OCI-M1 (cell line): ENCODE data around the gene ABCC1.
A peak's percentile ranks its signal among the peaks of the same experiment; 100 is the strongest.

Experiments
- DNase-seq: peaks from one replicate; lab custom pipeline; 2025; lab: John Stamatoyannopoulos, UW

The ABCC1 gene

GRCh38 chr16:16021020-16021419 lies 71.6 kb downstream of the ABCC1 start:
- DNase-seq, result peak; percentile 56

- DNase-seq, result no peak
Observed at GRCh38 chr16:16021646-16021987, 72.2 kb downstream of the ABCC1 start.

DNA sequence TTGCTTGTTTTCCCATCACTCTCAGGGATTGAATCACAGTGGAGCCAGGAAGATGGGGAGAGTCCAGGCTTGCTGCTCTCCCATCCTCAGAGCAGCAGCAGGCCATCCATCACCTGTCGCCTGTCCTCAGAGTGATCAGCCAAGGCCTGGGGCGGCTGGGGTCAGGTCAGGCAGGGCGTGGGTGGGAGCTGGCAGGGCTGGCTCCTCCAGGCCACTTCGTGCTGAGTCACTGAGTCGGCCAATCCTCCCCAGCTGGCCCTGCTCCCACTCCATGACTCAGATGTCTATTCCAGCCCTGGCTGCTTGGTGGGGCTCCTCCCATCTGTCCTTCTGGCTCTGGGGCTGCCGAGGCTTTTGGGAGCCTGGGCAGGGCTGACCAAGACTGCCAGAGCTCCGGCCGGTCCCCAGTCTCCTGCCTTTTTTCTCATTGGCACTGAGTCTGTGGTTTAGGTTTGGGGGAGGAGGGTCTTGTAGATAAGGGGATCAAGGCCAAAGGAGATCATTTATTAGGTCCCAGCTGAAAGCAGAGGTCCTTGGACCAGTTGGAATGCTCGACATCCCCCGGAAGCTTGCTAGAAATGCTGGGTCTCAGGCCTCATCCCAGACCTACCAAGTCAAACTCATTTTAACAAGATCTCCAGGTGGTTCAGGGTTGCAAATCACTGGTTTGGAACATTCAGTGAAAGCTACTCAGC lies 72.7 kb downstream of the ABCC1 start:
- DNase-seq, result peak; percentile 95

- peak; percentile 79 for DNase-seq
Observed at GRCh38 chr16:16022683-16023064, 73.3 kb downstream of the ABCC1 start.

DNA sequence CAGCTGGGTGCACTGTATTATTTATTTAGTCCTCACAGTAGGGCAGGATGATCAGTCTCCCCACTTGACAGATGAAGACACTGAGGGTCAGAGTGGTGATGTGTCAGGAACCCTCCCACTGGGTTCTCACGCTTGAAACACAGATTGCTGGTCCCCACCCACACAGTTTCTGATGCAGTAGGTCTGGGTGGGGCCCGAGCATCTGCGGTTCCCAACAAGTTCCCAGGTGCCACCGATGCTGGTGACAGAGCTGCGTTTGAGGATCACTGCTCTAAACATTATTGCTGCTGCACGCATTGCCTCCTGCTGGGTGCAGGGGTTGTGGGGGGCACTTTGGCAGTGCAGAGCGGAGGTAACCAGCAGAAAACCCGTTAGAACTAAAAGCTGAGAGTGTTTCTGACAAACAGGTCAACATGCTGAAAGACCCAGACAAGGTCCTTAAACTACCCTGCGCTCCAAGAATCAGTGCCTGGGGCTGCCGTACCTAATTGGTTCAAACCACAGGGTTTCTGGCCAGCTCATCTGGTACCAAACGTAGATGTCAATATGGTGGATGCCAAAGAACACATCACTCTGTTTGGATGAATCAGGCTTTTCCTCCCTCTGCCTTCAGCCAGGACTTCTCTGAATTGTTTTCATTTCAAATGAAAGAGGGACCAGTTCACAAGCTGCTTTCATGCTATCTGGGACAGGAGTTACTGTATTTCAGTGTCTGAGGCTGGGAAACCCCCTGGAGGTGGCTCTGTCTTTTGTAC lies 76.0 kb downstream of the ABCC1 start:
- DNase-seq, result no peak

DNA sequence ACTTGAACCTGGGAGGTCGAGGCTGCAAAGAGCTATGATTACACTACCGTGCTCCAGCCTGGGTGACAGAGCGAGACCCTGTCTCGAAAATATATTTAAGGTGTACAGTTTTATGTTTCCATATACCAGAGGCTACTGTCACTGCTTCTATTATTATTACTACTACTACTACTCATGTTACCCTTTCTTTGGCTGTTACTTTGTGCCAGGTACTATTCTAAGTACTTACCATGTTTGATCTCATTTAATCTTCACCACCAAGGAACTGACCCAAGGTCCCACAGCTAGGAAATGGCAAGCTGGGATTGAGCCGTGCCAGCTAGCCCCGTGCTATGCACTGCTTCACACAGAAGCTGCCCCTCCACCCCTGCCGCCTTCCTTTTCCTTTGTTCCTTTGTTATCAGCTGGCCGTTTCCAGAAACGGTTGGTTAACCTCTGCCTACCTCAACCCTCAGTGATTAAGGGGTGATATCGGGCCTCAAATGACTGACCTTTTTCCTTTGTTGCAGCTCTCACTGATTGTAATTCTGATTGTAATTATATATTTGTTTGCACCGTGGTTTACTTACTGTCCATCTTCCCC lies 78.4 kb downstream of the ABCC1 start:
- DNase-seq, result no peak

- DNase-seq, result no peak
Observed at GRCh38 chr16:16028311-16028999, 79.0 kb downstream of the ABCC1 start.

- DNase-seq, result no peak
Observed at GRCh38 chr16:16029431-16030011, 80.1 kb downstream of the ABCC1 start.

- no peak for DNase-seq
Observed at GRCh38 chr16:16030449-16030848, 81.0 kb downstream of the ABCC1 start.

DNA sequence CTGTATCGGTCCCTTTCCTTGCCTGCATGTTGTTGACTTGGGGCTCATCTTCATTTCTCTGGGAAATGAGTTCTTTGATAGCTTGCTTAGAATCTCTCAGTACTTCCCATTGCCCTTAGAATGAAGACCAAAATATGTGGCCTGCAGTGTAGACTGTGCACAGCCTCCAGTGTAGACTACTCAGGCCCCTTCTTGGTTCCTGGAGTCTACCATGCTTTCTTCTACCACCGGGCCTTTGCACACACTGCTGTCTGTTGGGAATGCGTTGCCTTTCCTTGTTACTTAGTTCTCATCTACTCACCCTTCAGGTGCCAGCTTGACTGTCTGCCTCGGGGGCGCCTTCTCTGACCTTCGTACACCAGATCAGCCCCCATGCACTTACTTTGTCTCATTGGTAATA lies 82.0 kb downstream of the ABCC1 start:
- DNase-seq, result no peak

GRCh38 chr16:16032271-16032979 lies 83.0 kb downstream of the ABCC1 start:
- no peak for DNase-seq

DNA sequence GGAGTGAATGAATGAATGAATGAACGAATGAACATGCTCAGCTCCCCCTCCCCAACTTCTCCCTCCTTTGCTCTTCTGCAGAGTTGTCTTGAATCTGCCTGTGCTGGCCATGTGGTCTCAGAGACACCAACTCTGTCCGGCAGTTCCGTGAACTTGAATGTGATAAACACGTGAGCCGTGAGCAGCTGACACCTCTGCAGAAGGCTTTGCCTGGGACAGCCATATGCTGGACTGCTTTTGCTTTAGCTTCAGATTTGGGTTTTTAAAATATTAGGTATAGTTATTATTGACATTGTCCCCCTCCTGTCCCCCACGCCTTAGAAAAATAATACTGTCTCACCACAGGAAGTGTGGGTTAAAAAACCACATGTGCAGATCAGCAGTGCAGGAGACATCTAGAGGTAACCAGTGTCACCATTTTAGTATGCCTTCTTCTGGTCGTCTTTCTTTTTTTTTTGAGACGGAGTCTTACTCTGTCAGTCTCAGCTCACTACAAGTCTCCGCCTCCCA lies 83.8 kb downstream of the ABCC1 start:
- DNase-seq, result peak; percentile 3

DNA sequence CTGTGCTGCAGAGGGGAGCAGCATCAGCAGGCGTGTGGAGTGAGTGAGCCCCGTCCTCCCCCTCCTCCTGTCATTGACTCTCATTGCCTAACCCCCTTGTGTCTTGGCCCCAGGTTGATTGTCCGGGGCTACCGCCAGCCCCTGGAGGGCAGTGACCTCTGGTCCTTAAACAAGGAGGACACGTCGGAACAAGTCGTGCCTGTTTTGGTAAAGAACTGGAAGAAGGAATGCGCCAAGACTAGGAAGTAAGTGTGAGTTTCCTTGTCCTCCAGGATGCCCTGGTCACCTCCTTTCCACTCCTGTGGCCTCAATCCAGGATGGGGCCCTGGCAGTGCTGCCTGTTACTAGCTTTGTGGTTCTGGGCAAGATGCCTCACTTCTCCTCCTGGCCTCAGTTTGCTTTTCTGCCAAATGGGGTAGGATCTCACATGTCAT lies 87.0 kb downstream of the ABCC1 start:
- DNase-seq, result no peak

DNA sequence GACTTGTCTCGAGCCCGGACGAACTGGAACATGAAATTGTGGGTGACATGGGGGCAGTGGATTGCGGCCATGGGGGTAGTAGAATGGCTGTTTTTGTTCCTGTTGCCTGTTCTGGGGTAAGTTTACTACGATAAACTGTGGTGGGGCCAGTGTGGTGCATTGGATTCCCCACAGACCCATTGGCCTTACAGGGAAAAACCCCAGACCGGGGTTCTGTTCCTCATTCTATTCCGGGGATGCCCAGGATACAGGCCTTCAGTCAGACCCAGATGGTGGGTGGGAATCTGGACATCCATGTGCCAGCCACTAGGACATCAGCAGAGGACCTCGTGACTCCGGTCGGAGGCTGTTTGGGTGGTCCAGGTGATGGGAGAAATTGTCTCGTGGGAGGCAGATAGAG lies 88.1 kb downstream of the ABCC1 start:
- DNase-seq, result no peak

GRCh38 chr16:16037970-16038369 lies 88.6 kb downstream of the ABCC1 start:
- no peak for DNase-seq

- peak; percentile 49 for DNase-seq
Observed at GRCh38 chr16:16038950-16039349, 89.5 kb downstream of the ABCC1 start.

DNA sequence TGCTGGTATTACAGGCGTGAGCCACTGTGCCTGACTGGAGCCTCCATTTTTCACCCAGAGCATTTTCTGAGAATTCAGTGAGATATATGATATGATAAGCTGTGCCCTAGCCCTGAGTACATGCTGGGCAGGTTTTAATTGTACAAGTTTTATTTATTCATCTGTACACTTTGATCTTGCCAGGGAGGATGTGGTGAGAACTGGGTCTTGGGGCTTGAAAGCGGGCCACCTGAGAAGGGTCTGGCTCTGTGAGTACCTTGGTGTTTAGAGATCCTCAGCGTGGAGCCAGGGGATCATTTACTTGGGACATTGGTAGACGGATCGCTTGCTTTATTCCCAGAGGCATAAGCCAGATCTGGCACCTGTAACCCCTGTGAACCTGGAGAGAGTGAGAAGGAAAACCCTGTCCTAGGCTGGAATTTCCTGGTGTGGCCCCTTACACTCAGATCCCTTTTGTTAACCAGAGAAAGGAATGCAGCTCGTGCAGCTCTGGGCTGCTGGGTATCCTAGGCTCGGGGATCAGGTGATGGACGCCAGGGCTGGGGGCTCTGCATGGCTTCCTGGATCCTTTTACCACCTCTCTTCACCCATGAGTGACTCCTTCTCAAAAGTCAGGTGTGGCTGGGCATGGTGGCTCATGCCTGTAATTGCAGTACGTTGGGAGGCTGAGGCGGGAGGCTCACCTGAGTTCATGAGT lies 91.9 kb downstream of the ABCC1 start:
- DNase-seq, result no peak

DNA sequence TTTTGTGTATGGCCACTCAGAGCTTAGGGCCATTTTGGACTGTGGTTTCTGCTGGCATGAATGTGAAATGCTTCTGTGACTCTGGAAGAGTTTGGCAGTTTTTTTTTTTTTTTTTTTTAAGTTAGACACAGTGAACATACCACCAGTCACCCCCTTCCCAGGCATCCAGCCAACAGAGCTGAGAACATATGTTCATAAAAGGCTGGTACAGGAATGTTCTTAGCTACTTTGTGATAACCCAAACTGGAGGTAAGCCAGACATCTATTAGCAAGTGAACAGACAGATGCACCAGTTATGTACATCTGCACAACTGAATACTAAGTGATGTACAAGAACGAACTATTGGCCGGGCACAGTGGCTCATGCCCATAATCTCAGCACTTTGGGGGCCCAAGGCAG lies 92.7 kb downstream of the ABCC1 start:
- no peak for DNase-seq

GRCh38 chr16:16045296-16045695 lies 95.9 kb downstream of the ABCC1 start:
- no peak for DNase-seq

DNA sequence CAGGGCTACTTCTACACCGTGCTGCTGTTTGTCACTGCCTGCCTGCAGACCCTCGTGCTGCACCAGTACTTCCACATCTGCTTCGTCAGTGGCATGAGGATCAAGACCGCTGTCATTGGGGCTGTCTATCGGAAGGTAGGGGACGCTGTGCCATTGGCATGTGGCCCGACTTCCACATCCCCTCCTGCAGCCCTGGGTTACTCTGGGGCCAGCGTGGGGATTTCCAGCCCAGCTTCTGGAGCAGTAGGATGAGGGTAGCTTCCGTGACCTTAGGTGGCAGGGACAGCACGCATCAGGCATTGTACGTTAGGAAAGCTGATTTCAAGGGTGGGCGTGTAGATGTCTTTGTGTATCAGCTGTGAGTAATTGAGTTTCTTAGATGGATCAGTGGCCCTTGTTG lies 96.5 kb downstream of the ABCC1 start:
- peak; percentile 15 for DNase-seq

GRCh38 chr16:16047761-16048160 lies 98.3 kb downstream of the ABCC1 start:
- DNase-seq, result no peak
